GM12892 (cell line): ENCODE data around the gene MPDU1. TPM values are rescaled to one million over a fixed set of nuclear protein-coding genes. Genes with fewer than 3 reads are reported as not detected.
A peak's percentile ranks its signal among the peaks of the same experiment; 100 is the strongest.

ENCODE experiments used
- DNase-seq: peaks from one replicate; pipeline ENCODE4 v3.0.0; 2011; ENCODE audit not compliant: insufficient read length
- FAIRE-seq: peaks from 2 replicates; lab custom pipeline; 2011; peaks lifted over from hg19 to GRCh38; lab: Jason Lieb, UNC
- POLR2A ChIP-seq: IDR thresholded peaks from 2 replicates; pipeline ENCODE4 v1.6.1; 2011; ENCODE audit warnings: low read depth, low read length, control low read depth
- POLR2AphosphoS5 ChIP-seq: IDR thresholded peaks from 2 replicates; pipeline ENCODE4 v1.6.1; 2011; ENCODE audit warnings: low read depth, low read length, control low read depth
- TAF1 ChIP-seq: IDR thresholded peaks from 2 replicates; pipeline ENCODE4 v1.6.1; 2011; ENCODE audit warnings: low read depth, mild to moderate bottlenecking, control low read depth, low read length, borderline replicate concordance
- polyA plus RNA-seq: library from polyadenylated mRNA; unstranded; fragments of >200 nt; gene quantifications from one replicate; pipeline ENCODE4 v1.2.1, GENCODE V29; 2012; ENCODE audit warnings: missing spikeins, inconsistent platforms; ENCODE audit not compliant: missing spikeins

The MPDU1 gene
- polyA plus RNA-seq: 46.7 TPM

DNA sequence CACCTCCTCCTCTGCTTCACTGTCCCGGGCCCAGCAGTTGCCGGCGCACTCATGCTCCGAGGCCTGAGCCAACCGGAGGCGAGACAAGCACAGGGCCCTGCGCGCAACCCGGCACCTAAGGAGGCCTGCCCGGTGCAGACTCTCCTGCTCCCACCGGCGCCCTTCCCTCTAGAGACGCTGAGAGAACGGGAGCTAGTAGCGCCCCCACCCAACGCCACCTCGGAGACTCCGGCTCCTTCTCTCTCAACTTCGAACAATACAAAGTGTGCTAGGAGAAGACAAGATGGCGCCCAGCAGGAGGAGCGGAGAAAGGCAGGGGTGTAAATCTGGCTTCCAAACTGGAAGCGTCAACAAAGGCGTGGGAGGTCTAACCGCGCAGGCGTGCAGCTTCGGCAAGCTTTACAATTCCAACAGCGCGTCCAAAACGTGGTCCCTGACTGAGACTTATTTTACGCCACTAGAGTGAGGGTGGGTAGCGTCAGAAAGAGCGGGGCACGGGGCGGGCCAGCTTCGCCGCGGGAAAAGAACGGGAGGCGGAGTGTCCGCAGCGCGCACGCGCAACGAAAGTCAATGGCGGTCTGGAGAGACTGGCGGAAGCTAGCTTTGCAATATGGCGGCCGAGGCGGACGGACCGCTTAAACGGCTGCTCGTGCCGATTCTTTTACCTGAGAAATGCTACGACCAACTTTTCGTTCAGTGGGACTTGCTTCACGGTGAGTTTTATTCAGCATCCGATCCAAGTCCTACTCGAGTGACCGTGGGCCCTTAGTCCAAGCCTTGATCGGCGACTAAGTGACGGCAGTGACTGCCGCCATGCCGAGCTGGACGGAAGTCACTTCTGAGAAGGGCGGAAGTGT lies at the start of gene MPDU1:
Gene MPDU1 (plus strand): TSS at position 600 of the 857 bp plus-strand sequence. CDS start 11 bp downstream, at position 611.
- DNase-seq: peak; percentile 87
- peak; percentile 97 for TF ChIP-seq POLR2A
- peak; percentile 94 for TF ChIP-seq TAF1
- TF ChIP-seq POLR2AphosphoS5: peak; percentile 91
- FAIRE-seq: peak; percentile 99

DNA sequence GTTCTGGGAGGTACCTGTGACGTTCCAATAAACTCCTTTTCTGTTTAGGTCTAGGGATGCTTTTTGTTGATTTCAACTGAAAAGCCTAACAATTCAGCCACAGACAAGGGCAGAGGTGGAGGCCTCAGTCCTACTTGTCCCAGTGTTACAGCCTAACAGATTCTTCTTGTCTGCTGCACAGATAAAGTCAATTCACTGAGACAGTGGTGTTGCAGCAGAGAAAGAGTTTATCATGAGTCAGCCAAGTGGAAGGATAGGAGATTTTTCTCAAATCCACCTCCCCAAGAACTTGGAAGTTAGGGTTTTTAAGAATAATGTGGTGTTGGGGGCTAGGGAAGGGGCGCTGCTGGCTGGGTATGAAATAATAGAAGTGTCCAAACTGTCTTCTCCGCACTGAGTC lies 45.6 kb upstream of the MPDU1 start:
- DNase-seq (no peak), FAIRE-seq (no peak)
- TF ChIP-seq POLR2AphosphoS5 (no peak), TAF1 (no peak), POLR2A (no peak)

DNA sequence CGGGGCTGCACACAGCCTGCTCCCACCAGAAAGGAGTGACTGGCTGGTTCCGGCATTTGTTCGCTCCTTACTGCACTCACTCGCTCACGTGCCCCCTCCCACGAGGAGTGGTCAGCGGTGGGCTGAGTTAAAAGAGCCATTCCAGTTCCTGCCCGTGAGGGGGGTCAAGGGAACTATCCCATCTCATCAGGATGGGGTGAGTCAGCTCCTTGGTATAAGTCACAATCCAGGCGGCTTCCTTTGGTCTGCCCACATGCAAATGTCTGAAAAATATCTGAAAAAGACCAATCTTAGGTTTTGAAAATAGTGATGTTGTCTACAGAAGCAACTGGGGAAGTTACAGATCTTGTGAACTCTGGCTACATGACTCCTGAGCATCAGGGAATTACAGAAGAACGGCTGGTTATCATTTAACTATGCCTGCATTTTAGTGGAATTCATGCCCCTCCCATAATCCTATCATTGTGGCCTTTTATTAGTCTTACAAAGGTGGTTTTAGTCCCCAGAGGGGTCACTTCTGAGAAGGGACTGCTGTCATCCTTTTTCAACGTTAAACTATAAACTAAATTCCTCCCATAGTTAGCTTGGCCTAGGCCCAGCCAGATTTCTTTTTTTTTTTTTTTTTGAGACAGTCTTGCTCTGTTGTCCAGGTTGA lies 44.6 kb upstream of the MPDU1 start:
- no peak for FAIRE-seq
- DNase-seq: no peak

DNA sequence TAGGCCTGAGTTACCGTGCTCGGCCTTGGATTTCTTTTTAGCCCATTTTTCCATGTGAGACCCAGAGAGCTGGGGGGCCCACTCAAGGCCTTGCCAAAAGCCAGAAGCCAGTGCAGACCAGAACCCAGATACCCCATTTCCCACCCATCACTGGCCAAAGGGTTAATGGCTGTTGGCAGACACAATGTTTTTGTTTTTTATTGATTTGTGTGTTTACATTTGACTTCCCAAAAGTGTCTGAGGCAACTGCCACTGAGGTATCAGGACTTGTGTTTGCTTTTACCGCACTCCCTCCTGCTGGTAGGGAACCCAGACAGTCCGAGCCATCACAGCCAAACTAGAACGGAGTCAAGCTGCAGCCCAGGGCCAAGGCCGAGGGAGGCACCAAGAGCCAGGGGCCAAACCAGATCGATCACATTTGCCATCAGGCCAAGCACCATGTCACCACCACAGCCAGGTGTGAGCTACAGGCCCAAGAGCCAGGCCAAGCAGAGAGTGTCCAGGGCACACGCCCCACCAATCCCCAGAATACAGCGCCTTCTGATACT lies 42.5 kb upstream of the MPDU1 start:
- TF ChIP-seq POLR2A (no peak), POLR2AphosphoS5 (no peak), TAF1 (no peak)
- DNase-seq (no peak), FAIRE-seq (no peak)

More for the DNA sequence above, 44.6 kb upstream of the MPDU1 start:
- TF ChIP-seq TAF1 (no peak), POLR2A (no peak), POLR2AphosphoS5 (no peak)

DNA sequence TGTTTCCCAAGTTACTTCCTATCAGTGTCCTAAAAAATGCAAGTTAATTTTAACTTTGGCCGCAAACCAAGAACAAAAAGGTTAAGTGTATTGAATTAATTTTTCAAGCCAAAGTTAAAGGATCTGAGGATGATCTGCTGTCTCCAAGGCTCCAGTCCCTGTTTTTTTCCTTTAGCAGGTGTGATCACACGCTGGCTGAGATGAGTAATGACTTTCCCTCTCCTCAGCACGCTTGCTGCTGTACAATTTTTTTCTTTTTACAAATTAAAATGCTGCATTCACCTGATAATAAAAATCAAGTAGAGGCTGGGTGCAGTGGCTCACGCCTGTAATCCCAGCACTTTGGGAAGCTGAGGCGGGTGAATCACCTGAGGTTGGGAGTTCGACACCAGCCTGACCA lies 38.7 kb upstream of the MPDU1 start:
- FAIRE-seq: no peak
- no peak for DNase-seq
- TF ChIP-seq POLR2A: no peak
- no peak for TF ChIP-seq POLR2AphosphoS5
- no peak for TF ChIP-seq TAF1

DNA sequence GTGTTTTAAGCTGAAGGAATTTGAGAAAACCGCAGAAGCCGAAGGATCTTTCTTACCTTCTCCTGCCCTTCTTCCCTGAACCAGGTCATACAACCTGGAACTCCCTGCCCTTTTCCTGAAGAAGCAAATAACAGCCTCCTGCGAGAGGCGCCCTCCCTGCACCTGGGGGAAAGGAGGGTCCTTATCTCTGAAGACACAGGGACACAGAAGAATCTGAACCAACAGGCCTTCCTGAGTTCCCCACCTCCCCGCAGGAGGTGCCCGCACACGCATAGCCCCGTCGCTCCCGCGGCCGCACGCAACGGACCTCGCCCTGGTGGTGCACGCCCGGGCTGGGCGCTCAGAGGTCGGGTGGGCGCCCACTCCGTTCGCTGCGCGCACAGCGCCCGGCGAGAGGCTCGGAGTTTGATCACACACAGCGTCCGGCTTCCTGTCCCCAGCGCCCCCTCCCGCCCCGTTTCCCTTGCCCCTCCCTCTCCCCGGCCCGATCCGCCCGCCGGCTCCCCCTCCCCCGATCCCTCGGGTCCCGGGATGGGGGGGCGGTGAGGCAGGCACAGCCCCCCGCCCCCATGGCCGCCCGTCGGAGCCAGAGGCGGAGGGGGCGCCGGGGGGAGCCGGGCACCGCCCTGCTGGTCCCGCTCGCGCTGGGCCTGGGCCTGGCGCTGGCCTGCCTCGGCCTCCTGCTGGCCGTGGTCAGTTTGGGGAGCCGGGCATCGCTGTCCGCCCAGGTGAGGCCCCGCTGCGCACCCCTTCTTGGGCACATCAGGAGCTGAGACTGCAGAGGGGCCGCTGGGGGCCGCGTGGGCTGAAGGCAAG lies 34.9 kb upstream of the MPDU1 start, which contains the start of gene TNFSF12:
Gene TNFSF12 (plus strand): TSS at position 474 of the 816 bp plus-strand sequence. CDS start 96 bp downstream, at position 570.
- TF ChIP-seq POLR2A (no peak; the same call in 1 of the 2 replicates), TAF1 (no peak), POLR2AphosphoS5 (no peak)
- FAIRE-seq (peak; percentile 21), DNase-seq (peak; percentile 59)

DNA sequence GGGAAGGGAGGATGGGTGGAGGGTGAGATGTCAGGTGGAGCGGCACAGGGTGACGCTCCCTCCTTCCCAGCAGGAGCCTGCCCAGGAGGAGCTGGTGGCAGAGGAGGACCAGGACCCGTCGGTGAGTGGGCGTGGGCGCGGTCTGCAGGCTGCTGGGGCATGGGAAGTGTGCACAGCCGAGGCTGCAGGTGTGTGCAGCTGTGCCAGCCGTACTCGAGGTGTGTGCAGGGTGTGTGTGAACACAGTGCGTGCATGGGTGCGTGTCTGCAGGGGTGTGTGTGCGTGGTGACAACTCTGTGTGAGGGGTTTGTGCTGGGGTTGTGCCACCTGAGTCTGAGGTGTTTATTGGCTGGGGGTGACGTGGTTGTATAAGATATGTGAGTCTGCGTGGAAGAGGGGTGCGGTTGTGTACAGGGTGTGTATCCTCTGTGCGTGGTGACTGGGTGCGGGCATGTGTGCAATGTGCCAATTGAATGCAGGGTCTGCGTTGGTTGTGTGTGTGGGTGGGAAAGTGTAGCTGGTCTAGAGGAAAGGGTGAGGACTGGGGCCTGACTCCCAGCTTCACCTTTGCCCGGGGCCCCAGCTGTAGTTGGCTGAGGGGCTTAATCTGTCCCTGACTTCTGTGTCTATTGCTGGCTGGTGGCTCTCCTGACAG lies 34.1 kb upstream of the MPDU1 start:
- no peak for TF ChIP-seq POLR2AphosphoS5
- TF ChIP-seq TAF1: no peak
- FAIRE-seq: peak; percentile 33
- no peak for DNase-seq

DNA sequence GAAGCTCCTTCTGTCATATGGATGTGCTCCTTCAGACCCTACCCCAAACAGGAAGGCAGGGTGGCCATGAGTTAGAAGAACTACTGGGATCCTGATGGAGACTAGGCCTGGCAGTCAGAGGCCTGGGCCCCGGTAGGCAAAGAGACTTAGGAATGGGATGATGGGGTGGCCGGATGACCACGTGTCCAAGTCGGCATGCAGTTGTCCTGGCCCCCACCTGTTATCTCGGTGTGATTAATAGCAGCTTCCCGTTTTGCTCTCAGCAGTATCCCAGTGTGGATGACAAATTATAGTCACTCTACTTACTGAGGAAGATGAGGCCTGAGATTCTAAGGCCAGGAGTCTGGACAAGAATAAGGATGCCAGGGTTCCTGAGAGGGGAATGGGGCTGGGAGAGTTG lies 33.3 kb upstream of the MPDU1 start:
- no peak for DNase-seq
- FAIRE-seq: no peak
- TF ChIP-seq TAF1 (no peak), POLR2A (no peak), POLR2AphosphoS5 (no peak)

DNA sequence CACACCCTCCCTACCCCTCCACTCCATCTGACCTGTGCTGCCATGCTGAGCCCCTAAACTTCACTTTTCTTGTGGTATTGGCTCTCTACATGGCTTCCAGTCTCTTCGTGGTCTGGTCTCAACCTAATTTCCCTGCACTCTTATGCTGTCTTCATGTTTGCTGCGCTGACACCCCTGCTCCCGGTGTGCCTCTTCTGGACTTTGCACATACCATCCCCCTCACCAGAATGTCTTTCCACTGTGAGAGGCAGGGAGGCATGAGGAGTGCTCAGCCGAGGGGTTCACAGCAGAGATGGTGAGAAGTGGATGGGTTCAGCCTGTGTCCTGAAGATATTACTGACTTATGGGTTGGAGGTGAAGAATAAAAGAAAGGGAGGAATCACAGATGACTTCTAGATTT lies 32.3 kb upstream of the MPDU1 start:
- no peak for TF ChIP-seq POLR2A
- DNase-seq: no peak
- FAIRE-seq: no peak

DNA sequence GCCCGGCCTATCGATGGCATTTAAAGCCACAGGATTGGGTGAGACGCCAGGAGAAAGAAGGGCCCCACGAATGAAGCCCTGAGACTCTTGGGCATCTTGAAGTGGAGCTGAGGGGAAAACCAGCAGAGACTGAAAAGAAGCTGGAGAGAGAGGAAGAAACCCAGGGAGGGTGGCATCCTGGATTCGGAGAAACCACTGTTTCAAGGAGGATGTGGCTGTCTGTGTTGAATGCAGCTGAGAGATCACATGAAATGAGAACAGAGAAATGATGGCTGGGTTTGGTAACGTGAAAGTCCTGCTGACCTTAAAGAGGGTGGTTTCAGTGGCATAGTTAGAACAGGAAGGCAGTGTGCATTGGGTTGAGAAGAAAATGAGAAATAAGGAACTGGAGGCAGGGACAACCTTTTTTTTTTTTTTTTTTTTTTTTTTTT lies 31.0 kb upstream of the MPDU1 start:
- FAIRE-seq: peak; percentile 95
- TF ChIP-seq TAF1 (no peak), POLR2A (no peak), POLR2AphosphoS5 (no peak)
- DNase-seq: peak; percentile 49

DNA sequence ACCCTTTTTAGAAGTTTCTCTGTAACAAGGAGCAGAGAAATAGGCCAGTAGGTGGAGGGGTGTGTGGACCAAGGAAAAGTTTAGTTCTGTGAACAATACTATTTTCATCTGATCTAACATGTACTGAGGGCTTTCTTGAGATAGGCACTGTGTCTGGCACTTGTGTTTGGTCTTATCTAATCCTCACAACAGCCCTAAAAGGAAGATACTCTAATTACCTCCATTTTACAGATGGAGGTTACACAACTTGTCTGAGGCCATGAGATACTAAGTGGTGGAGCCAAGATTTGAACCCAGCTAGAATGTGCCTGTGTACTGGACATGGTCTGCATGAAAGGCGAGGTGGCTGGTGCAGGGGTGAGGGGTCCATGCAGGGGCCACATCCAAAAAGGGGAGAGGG lies 30.3 kb upstream of the MPDU1 start:
- FAIRE-seq (peak; percentile 38), DNase-seq (no peak)
- TF ChIP-seq POLR2AphosphoS5: no peak
- no peak for TF ChIP-seq TAF1
- TF ChIP-seq POLR2A: no peak
